Measurements from ENCODE around the gene CEND1.

Gene CEND1

DNA sequence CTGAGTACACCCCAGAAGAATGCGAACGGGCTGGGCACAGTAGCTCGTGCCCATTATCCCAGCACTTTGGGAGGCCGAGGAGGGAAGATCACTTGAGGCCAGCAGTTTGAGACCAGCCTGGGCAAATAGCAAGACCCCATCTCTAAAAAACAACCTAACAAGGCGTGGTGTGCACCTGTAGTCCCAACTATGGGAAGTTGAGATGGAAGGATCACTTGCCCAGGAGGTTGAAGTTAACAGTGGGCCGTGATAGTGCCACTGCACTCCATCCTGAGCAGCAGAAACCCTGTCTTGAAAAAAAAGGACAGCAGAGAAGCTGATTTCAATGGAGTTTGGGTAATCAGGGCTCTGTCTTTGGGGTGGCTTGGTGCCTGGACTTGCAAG, 23.2 kb upstream of the CEND1 start:
- peaks cover 24% of the 10 kb centered on the region for H3K4me1 ChIP-seq (ENCODE audit: insufficient read depth, low read length, poor library complexity, severe bottlenecking)
- H3K4me2 ChIP-seq (ENCODE audit: low read depth, low read length, poor library complexity, severe bottlenecking) = peak overlapping the region; percentile 84
- no peaks in the 10 kb centered on the region for H3K9me3 ChIP-seq (ENCODE audit: insufficient read depth, low read depth, low read length)
- no peak overlapping the region for H3K9ac ChIP-seq (ENCODE audit: low read depth, low read length, poor library complexity, severe bottlenecking)
- H3K27me3 ChIP-seq (ENCODE audit: insufficient read depth, low read length, poor library complexity, severe bottlenecking) = peaks cover 5% of the 10 kb centered on the region
- TF ChIP-seq, protein P1, sequence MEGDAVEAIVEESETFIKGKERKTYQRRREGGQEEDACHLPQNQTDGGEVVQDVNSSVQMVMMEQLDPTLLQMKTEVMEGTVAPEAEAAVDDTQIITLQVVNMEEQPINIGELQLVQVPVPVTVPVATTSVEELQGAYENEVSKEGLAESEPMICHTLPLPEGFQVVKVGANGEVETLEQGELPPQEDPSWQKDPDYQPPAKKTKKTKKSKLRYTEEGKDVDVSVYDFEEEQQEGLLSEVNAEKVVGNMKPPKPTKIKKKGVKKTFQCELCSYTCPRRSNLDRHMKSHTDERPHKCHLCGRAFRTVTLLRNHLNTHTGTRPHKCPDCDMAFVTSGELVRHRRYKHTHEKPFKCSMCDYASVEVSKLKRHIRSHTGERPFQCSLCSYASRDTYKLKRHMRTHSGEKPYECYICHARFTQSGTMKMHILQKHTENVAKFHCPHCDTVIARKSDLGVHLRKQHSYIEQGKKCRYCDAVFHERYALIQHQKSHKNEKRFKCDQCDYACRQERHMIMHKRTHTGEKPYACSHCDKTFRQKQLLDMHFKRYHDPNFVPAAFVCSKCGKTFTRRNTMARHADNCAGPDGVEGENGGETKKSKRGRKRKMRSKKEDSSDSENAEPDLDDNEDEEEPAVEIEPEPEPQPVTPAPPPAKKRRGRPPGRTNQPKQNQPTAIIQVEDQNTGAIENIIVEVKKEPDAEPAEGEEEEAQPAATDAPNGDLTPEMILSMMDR (conservative IDR thresholded peaks at IDR 0.05; ENCODE audit: low read length) = no peak
- no peak for TF ChIP-seq EZH2phosphoT487 (IDR thresholded peaks at IDR 0.05; ENCODE audit: borderline replicate concordance)
- no peak overlapping the region for H3K4me3 ChIP-seq (ENCODE audit: low read length, poor library complexity, severe bottlenecking)
- H2AFZ ChIP-seq (ENCODE audit: low read length) = no peak overlapping the region
- H3F3A ChIP-seq (ENCODE audit: low read depth) = no peaks in the 10 kb centered on the region
- no peaks in the 10 kb centered on the region for H3K9me2 ChIP-seq (replicated peaks; ENCODE audit: low read depth, low read length)
- peaks cover 20% of the 10 kb centered on the region; the same call in 1 of the 2 replicates for H3K36me3 ChIP-seq (ENCODE audit: insufficient read depth, low read length)
- H3K79me2 ChIP-seq (ENCODE audit: insufficient read depth, low read length) = peaks cover 50% of the 10 kb centered on the region
- peaks cover 30% of the 10 kb centered on the region for H4K20me1 ChIP-seq (ENCODE audit: insufficient read depth, low read length, poor library complexity, severe bottlenecking)

DNA sequence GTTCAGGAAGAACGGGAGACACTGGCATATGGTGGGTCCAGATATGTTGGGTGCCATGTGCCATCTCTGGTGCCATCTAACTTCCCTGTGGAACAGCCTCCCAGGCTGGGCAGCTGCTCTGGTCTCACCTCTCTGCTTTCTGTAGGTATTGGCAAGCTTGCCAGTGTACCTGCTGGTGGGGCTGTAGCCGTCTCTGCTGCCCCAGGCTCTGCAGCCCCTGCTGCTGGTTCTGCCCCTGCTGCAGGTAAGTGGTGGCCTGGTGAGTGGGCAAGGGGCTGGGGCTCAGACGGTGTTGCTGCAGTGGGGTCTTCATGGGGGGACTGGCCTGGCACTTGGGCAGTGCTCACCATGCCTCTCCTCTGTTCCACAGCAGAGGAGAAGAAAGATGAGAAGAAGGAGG, 22.5 kb upstream of the CEND1 start:
- Histone ChIP-seq H3K9ac (ENCODE audit: low read depth, low read length, poor library complexity, severe bottlenecking) (peak overlapping the region; percentile 93), H3F3A (ENCODE audit: low read depth) (no peaks in the 10 kb centered on the region), H3K9me3 (ENCODE audit: insufficient read depth, low read depth, low read length) (no peaks in the 10 kb centered on the region), H3K79me2 (ENCODE audit: insufficient read depth, low read length) (peaks cover 55% of the 10 kb centered on the region), H3K9me2 (replicated peaks; ENCODE audit: low read depth, low read length) (no peaks in the 10 kb centered on the region), H3K36me3 (ENCODE audit: insufficient read depth, low read length) (peaks cover 20% of the 10 kb centered on the region; the same call in 1 of the 2 replicates), H3K4me1 (ENCODE audit: insufficient read depth, low read length, poor library complexity, severe bottlenecking) (peaks cover 24% of the 10 kb centered on the region), H3K4me3 (ENCODE audit: low read length, poor library complexity, severe bottlenecking) (peak overlapping the region; percentile 89), H3K4me2 (ENCODE audit: low read depth, low read length, poor library complexity, severe bottlenecking) (peak overlapping the region; percentile 84), H4K20me1 (ENCODE audit: insufficient read depth, low read length, poor library complexity, severe bottlenecking) (peaks cover 30% of the 10 kb centered on the region), H3K27me3 (ENCODE audit: insufficient read depth, low read length, poor library complexity, severe bottlenecking) (peaks cover 5% of the 10 kb centered on the region), H2AFZ (ENCODE audit: low read length) (no peak overlapping the region)
- no peak for TF ChIP-seq EZH2phosphoT487 (IDR thresholded peaks at IDR 0.05; ENCODE audit: borderline replicate concordance)
- TF ChIP-seq, protein P1 (conservative IDR thresholded peaks at IDR 0.05; ENCODE audit: low read length) = no peak

DNA sequence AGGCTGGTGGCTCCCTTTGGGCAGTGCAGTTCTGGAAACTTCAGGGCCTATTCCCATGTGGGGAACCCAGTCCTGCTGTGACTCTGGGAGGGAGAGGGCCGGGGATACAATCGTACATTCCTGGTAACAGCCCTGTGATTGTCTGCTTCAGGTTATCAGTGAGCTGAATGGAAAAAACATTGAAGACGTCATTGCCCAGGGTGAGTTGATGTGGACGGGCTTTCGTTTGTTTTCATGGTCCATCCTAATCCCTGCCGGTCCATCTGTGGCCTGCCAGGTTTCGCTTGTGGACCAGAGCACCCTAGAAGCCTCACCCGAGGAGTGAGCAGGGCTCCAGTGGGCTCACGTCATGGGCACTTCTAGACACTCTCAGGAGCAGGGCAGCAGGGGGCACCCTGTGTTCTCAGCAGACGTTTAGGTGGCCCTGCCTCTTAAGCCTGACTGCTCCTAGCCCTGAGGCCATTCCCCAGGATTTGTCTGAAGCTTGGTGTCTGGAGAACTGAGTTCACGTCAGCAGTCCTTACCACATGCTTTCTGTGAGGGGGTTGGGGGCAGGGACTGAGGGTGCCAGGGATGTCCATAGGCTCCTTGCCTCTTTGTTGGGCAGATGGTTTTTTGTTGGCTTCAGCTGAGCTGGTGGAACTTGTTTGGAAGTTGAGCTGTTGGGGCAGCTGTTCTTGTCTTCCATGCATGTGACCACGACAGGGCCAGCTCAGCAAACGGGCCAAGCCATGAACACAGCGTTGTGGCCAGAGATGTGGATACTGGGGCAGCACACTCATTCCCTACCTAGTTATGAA, 21.8 kb upstream of the CEND1 start:
- peaks cover 30% of the 10 kb centered on the region for H4K20me1 ChIP-seq (ENCODE audit: insufficient read depth, low read length, poor library complexity, severe bottlenecking)
- TF ChIP-seq EZH2phosphoT487 (IDR thresholded peaks at IDR 0.05; ENCODE audit: borderline replicate concordance) = no peak
- TF ChIP-seq, protein P1 (conservative IDR thresholded peaks at IDR 0.05; ENCODE audit: low read length) = peak; percentile 39

More for the DNA sequence above, 21.8 kb upstream of the CEND1 start:
- peaks cover 5% of the 10 kb centered on the region for H3K27me3 ChIP-seq (ENCODE audit: insufficient read depth, low read length, poor library complexity, severe bottlenecking)
- peak overlapping the region; percentile 89 for H3K4me3 ChIP-seq (ENCODE audit: low read length, poor library complexity, severe bottlenecking)
- H3K4me2 ChIP-seq (ENCODE audit: low read depth, low read length, poor library complexity, severe bottlenecking) = peak overlapping the region; percentile 84
- H3K79me2 ChIP-seq (ENCODE audit: insufficient read depth, low read length) = peaks cover 55% of the 10 kb centered on the region
- H2AFZ ChIP-seq (ENCODE audit: low read length) = no peak overlapping the region
- H3K9me3 ChIP-seq (ENCODE audit: insufficient read depth, low read depth, low read length) = no peaks in the 10 kb centered on the region
- peak overlapping the region; percentile 93 for H3K9ac ChIP-seq (ENCODE audit: low read depth, low read length, poor library complexity, severe bottlenecking)
- H3F3A ChIP-seq (ENCODE audit: low read depth) = no peaks in the 10 kb centered on the region
- no peaks in the 10 kb centered on the region for H3K9me2 ChIP-seq (replicated peaks; ENCODE audit: low read depth, low read length)
- peaks cover 24% of the 10 kb centered on the region for H3K4me1 ChIP-seq (ENCODE audit: insufficient read depth, low read length, poor library complexity, severe bottlenecking)
- H3K36me3 ChIP-seq (ENCODE audit: insufficient read depth, low read length) = peaks cover 20% of the 10 kb centered on the region; the same call in 1 of the 2 replicates

Data from Loucy (cell line).